ENCODE results near the gene PCCA.

- TF ChIP-seq, protein P1, sequence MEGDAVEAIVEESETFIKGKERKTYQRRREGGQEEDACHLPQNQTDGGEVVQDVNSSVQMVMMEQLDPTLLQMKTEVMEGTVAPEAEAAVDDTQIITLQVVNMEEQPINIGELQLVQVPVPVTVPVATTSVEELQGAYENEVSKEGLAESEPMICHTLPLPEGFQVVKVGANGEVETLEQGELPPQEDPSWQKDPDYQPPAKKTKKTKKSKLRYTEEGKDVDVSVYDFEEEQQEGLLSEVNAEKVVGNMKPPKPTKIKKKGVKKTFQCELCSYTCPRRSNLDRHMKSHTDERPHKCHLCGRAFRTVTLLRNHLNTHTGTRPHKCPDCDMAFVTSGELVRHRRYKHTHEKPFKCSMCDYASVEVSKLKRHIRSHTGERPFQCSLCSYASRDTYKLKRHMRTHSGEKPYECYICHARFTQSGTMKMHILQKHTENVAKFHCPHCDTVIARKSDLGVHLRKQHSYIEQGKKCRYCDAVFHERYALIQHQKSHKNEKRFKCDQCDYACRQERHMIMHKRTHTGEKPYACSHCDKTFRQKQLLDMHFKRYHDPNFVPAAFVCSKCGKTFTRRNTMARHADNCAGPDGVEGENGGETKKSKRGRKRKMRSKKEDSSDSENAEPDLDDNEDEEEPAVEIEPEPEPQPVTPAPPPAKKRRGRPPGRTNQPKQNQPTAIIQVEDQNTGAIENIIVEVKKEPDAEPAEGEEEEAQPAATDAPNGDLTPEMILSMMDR (IDR thresholded peaks at IDR 0.05): no peak
- no peak for TF ChIP-seq POLR2A (IDR thresholded peaks at IDR 0.05)
Measured at GRCh38 chr13:100336795-100337516, 248.1 kb downstream of the PCCA start.

All from prostate gland (tissue), 2 donors.